HG02885 (cell line): ENCODE measurements around the gene IBA57.

Experiments
- ATAC-seq: cut with Tn5 transposase; IDR thresholded peaks from one replicate; pipeline ENCODE4 v1.9.1; 2021; ENCODE audit warnings: mild to moderate bottlenecking; ENCODE audit not compliant: unreplicated experiment, poor library complexity

Gene IBA57

DNA sequence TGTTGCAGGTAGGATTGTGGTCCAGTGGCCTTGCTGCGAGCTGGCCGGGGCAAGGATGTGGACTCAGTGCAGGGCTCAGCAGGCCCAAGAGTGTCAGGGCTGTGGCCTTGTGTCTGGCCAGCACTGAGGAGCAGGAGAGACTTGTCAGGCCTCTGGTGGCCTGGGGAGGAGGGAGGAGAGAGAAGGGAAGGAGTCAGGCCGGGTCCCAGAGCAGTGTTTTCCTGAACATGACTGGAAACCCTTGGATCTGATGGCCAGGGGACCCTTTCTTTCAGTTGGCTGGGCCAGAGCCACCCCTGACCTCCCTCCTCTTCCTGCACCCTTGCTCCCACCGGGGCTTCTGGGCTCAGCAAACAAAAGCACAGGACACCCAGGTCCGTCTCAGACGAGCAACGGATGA, 5.1 kb downstream of the IBA57 start:
- ATAC-seq = no peak

DNA sequence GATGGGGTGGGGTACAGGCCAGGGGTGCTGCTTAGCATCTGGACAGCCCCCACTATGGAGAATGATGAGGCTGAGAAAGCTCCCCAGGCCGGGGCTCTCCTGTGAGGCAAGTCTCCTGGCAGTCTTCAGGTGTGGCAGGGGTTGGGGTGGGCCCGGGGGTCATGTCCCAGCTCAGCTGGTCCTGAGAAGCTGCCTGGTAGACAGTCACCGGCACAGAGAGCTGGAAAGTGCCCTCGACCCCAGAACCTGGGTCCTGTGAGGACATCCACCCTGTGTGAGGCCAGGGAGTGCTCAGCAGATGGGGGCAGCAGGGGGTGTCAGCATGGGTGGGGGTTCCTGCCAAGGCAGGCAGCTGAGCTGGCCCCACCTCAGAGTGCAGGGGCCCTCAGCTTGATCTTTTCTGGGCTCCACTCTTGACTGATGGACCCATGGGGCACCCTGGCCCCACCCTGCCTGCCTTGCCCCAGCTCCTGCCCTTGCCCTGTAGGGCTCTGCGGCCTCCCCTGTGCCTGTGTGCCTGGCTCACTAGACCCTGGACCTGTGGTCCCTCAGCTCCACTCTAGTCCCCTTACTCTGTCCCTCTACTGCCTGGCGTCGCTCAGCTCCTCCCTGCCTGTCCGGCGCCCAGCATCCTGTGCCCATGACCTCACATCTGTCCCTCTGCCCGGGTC, 5.8 kb downstream of the IBA57 start:
- ATAC-seq = no peak

DNA sequence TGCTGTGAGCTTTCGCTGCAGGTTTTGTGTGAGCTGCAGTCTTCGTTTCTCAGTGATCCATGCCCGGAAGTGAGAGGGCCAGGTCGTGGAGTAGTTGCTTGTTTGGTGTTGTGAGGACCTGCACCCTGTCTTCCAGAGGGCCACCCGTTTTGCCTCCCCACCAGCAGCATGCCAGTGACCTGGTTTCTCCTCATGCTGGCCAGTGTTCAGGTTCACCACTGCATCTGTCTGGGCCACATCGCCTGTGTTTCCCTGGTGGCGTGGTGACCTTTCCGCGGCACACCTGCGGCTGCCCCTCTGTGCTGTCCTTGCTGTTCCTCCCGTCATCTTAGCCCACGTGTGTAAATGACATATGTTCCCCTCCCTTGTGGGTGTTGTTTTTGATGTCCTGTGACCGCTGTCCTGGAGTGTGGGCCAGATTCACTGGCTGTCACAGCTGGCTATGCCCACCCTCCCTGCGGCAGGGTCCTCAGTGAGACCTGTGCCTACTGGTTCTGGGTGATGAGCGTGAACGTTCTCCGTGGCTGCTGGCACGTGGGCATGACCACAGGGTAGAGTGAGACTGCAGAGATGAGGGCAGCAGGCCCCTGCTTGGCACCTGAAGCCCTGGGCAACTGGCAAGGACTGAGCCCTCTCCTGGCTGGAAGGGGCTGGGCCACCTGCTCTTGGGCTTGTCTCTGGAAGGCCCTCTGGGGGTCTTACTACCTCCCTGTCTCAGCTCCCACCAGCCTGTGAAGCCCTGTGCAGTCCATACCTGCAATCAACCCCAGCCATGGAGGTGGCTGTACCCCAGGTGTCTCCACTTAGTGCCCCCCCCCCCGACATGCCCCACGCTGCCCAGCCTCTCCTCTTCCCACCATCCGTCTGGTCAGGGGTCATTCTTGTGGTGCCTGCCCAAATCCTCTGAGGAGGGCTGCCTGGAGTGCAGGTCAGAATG, 7.3 kb downstream of the IBA57 start:
- no peak for ATAC-seq

DNA sequence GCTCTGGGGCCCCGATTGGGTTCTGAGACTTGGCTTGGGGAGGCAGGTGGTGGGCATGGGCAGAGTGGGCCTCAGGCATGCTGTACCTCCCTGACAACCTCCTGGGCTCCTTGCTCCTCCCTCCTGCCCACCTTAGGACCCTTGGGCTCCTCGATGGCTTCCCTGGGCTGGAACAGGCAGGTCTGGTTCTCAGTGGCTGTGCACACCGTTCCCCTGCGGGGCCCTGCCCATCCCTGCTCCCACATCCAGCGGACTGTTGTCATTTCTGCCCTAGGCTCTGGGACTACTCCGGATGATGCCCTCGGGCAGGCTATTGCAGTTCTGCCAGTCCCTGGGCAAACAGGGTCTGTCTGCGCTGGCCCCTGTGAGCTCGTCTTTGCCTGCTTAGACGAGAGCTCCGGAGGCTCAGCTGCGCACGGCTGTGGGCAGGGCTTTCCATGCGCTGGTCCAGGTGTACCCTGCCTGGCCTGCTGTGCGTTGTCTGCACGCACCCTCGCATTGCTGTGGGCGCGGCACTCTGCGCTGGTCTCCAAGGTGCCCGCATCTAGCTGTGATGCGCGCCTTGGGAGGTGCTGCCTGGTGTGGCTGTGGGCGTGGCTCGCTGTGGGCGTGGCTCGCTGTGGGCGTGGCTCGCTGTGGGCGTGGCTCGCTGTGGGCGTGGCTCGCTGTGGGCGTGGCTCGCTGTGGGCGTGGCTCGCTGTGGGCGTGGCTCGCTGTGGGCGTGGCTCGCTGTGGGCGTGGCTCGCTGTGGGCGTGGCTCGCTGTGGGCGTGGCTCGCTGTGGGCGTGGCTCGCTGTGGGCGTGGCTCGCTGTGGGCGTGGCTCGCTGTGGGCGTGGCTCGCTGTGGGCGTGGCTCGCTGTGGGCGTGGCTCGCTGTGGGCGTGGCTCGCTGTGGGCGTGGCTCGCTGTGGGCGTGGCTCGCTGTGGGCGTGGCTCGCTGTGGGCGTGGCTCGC, 8.2 kb downstream of the IBA57 start:
- ATAC-seq = peak; percentile 45

DNA sequence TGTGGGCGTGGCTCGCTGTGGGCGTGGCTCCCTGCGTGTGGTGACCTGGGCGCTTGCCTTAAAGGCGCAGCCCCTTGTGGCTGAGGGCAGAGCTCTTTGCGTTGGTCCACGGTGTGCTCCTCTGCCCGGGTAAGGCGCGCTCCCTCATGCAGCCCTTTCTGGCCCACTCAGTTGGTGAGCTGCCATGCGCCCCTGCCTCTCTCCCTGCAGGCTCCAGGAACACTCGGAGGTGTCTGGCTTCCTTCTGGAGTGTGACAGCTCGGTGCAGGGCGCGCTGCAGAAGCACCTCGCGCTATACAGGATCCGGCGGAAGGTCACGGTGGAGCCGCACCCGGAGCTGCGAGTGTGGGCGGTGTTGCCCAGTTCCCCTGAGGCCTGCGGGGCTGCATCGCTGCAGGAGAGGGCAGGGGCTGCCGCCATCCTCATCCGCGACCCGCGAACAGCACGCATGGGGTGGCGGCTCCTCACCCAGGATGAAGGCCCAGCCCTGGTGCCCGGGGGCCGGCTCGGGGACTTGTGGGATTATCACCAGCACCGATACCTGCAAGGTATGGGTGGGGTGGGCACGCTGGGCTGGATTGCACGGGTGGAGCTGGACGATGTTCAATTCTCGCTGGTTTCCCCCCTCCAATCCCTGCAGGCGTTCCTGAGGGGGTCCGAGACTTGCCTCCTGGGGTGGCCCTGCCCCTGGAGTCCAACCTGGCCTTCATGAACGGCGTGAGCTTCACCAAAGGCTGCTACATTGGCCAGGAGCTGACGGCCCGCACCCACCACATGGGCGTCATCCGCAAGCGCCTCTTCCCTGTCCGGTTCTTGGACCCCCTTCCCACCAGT, 9.1 kb downstream of the IBA57 start:
- peak; percentile 51 for ATAC-seq

DNA sequence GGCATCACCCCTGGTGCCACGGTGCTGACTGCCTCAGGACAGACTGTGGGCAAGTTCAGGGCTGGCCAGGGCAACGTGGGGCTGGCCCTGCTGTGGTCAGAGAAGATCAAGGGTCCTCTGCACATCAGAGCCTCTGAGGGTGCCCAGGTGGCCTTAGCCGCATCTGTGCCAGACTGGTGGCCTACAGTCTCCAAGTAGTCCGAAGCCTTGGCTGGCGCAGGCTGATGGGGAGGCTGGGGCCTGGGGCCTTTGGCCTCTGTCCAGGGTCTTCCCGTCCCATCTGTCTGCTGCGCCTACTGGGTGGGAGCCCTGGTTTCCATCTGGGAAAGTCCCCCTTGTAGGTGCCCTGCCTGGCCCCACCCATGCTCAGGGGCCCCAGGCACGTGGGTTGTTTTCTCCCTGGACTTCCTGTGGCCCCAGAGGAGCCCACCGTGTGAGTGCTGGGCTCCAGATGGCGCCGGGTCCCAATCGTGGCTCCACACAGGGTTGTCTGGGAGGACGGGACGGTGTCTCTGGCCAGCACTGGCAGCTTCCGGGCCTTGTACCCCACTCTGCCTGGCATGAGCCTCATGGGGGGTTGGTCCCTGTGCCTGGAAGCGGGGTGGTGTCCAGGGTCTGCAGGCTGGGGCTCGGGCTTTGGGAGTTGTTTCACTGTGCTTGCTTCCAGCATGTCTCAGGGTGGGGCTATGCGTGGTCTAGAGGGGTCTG, 9.9 kb downstream of the IBA57 start:
- no peak for ATAC-seq

DNA sequence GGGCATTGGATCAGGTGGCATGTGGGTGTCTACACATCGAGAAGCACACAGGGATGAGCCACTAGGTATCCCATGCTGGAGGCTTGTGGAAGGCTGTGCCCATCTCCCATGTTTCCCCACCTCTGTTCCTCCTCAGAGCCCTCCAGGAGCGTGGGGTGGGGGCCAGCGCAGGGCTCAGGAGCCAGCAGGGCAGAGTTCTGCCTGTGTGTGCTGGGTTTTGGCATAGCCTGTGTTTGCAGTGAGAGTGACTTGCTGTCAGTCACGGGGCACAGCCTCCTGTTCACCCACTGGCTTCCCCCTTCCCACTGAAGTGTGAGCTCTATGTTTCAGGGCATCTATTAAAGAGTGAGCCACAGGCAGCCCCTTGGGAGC, 10.4 kb downstream of the IBA57 start:
- no peak for ATAC-seq

DNA sequence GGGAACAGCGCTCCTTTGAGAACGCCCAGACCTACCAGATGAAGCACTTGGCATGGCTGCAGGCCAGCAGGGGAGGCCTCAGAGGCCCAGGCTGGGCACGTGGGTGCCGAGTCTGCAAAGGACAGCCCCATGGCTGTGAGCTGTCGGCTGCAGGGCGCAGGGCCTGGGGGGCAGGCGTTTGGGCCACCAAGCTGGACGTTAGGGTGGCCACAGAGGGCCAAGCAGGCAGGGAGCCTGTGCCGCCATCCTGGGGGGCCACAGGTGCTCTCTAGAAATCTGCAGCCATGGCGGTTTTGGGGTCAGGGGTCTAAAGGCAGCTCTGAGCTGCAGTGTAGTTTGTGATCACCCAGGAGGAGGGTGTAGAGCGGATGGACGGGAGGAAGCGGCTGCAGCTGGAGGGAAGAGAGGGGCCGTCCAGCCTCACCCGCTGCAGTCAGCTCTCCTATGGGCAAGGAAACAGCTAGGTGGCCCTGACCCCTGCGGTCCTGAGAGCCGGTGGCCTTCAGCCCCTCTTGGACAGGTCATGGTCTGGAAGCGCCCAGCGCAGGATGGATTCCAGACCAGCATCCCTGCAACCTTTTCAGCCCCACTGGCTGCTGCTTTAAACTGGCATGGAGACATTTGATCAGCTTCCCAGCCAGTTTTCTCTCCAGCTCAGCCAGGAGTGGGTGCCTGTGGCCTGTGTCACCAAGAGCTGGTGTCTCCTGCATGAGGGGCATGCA, 11.0 kb downstream of the IBA57 start:
- ATAC-seq = no peak

DNA sequence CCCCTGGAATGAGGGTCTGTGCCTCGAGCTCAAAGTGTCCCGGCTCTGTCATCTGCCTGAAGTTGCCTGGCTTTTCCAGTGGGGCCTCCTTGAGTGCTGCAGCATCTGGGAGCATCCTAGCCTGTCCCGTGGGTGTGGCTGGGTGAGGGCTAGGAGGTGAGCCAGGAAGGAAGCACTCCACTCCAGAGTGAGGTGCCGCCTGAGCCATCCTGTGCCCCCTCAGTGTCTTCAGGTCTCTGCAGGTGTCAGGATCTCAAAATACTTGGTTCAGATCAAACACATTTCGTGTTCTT, 11.5 kb downstream of the IBA57 start:
- ATAC-seq = no peak

DNA sequence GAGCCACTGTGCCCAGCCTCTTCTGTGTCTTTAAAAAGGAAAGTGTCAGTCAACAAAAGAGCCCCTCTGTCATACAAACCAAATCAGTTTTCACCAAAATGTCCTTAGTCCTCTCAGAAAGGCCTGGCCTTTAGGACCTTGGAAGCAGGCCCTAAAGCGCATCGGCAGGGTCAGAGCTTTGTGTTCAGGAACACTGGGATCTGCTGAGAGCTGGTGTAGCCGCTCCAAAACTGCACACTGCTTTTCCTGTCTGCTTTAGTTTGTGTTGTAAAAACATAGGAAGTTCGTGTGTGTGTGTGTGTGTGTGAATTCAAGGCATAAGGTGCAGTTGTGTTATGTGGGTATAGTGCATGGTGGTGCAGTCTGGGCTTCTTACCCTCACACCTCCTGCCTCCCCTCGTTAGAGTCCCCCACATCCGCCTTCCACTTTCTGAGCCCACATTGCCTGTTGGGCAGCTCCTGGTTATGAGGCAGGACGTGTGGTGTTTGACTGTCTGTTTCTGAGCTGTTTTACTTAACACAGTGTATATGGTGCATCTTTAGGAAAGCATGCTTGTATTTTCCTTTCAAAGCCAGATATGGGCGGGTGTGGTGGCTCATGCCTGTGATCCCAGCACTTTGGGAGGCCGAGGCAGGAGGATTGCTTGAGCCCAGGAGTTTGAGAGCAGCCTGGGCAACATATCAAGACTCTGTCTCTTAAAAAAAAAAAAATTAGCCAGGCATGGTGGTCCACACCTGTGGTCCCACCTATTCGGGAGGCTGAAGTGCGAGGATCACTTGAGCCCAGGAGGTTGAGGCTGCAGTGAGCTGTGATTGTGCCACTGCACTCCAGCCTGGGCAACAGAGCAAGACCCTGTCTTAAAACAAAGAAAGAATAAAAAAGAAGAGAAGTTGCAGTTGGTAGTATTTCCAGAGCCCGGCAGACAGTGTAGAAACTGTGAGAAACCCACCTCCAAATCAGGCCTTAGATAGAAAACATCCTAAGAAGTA, 12.4 kb downstream of the IBA57 start:
- no peak for ATAC-seq

DNA sequence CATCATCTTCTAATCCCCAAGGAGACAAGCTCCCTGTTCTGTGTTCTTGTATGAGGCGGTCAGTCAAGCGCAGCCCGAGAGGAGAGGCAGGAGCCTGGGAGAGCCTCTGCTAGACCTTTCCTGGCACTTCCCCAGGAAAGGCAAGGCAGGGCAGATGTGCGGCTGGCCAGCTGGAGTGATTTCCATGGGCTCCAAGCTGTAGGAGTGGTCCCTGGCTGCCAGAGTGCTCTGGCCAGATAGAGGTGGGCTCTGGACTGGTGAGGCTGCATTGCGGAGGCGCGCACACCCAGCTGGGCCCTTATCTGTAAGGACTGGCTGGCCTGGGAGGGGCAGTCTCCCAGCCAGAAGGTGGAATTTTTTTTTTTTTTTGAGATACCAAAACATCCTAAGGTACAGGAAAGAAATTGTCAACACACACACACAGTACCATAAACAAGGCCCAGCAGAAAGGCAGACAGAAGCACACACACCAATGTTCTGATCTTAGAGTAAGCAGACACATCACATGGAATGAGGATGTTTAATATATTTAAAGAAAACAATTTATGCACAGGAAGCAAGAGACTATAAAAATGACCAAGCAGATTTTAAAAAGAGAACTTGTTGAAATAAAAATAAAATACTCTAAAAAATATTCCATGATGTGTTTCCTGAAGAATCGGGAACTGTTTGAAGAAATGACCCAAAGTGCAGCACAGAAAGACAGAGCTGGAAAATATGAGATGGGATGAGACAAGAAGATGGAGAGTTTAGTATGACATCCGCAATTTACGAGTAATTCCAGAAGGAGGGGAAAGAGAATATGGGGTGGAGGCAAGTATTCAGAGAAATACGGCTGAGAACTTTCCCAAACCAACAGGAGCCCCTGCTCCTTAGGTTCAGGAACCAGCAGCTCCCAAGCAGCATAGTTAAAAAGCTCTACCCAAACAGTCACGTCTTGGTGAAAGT, 13.4 kb downstream of the IBA57 start:
- ATAC-seq = no peak

DNA sequence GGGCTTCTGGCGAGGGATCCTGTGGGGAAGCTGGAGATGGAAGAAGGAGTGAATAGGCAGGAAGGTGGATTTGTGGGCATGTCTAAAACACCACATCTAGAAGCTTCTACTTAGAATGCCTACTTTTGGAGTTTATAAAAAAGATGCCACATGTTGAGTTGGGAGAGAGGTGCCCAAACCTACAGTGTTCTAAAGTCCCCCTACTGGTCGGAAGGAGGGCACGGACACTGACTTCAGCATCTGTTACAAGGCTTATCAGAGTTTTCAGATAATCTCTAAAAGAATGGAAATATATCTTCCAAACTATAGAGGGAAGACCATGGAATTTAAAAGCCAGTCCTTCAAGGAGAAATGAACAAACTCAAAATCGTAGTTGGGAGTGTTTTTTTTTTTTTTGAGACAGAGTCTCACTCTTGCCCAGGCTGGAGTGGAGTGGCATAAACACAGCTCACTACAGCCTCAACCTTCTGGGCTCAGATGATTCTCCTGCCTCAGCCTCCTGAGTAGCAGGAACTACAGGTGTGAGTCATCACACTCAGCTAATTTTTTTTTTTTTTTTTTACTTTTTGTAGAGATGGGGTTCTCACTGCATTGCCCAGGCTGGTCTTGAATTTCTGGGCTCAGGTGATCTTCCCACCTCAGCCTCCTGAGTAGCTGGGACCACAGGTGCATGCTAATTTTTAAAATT, 14.8 kb downstream of the IBA57 start:
- ATAC-seq = no peak

DNA sequence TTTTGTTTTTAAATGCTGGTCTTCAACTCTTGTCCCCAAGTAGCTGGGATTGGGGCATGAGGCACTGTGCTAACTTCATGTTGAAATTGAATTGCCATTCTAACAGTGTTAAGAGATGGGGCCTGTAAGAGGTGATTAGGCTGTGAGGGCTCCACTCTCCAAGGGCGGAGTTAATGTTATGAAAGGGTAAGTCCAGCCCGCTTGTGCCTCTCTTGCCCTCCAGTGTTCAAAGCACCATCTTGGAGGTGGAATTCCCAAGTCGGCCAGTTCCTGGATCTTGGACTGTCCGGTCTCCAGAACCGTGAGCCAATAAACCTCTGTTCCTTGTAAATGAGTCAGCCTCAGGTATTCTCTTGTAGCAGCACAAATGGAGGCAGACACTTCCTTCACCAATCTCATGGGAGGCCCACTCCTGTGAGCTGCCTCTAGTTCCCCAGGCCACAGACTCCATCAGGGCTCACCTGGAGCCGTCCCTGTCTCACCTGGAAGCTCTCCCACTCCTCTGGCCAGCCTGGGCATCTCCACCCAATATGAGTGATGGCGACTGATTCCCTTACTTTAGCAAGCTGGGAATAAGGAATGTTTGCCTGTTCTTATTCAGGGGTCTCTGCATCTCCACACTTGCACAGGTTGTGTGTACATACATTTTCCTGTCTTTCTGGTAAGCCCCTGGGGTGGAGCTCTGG, 15.5 kb downstream of the IBA57 start:
- no peak for ATAC-seq

DNA sequence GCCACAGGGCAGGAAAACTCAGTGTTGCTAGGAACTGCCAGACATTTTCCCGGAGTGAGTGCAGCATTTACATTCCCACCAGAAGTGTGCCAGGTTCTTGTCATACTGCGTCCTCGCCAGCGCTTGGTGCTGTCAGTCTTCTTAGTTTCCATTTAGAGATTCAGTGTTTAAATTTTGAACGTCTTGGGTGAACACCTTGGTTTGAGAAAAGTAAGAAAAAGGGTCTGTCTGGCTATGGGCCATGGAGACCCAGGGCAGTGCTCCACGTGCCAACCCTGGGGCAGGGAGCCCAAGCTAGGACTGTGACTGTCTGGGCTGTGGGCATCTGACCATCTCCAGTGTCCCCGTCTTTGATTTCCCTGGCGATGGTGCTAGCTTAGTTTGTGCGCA, 16.0 kb downstream of the IBA57 start:
- no peak for ATAC-seq

DNA sequence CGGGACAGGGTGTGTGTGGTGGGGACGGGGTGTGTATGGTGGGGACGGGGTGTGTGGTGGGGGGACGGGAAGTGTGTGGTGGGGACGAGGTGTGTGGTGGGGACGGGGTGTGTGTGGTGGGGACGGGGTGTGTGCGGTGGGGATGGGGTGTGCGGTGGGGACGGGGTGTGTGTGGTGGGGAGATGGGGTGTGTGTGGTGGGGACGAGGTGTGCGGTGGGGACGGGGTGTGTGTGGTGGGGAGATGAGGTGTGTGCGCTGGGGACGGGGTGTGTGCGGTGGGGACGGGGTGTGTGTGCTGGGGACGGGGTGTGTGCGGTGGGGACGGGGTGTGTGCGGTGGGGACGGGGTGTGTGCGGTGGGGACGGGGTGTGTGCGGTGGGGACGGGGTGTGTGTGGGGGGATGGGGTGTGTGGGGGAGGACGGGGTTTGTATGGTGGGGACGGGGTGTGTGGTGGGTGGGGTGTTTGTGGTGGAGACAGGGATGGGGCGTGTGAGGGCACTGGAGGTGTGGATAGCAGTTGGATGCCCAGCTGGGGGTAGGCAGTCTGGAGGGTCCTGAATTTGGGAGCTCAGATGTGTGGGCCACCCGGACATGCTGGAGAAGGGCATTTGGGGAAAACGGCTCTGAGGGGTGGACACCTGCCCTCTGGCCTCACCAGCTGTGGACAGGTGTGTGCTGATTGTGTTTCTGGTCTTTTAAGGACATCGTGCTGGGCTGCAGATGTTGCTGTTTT, 16.9 kb downstream of the IBA57 start:
- ATAC-seq = no peak
